ENCODE data around the gene PDCD7.

DNA sequence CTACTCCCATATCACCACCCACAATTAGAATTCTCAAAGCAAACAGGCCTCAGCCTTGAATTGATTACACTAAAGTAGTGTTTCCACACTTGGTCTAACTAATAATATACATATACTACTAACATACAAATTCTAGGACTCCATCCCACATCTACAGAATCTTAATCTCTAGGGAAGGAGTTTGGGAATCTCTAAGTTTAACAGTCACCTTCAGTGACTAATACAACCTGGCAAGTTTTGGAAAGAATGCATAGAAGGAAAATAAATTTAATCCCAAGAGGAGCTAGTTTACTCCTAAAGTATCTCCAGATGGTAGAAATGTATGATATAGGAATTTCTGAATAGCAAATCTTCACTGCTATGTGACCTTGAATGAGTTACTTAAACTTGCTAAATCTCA, 42.4 kb upstream of the PDCD7 start:
- TF ChIP-seq POLR2A (IDR thresholded peaks at IDR 0.05): no peak
- TF ChIP-seq, protein P1, sequence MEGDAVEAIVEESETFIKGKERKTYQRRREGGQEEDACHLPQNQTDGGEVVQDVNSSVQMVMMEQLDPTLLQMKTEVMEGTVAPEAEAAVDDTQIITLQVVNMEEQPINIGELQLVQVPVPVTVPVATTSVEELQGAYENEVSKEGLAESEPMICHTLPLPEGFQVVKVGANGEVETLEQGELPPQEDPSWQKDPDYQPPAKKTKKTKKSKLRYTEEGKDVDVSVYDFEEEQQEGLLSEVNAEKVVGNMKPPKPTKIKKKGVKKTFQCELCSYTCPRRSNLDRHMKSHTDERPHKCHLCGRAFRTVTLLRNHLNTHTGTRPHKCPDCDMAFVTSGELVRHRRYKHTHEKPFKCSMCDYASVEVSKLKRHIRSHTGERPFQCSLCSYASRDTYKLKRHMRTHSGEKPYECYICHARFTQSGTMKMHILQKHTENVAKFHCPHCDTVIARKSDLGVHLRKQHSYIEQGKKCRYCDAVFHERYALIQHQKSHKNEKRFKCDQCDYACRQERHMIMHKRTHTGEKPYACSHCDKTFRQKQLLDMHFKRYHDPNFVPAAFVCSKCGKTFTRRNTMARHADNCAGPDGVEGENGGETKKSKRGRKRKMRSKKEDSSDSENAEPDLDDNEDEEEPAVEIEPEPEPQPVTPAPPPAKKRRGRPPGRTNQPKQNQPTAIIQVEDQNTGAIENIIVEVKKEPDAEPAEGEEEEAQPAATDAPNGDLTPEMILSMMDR (IDR thresholded peaks at IDR 0.05): no peak

Measured in Peyer's patch (tissue), 4 donors.